SHP77 (cell line): Measurements from ENCODE around the gene UNC119B.

Source experiments
- DNase-seq, 2 experiments: peaks; one replicate each; lab custom pipeline; 2025; lab: John Stamatoyannopoulos, UW

The UNC119B gene

DNA sequence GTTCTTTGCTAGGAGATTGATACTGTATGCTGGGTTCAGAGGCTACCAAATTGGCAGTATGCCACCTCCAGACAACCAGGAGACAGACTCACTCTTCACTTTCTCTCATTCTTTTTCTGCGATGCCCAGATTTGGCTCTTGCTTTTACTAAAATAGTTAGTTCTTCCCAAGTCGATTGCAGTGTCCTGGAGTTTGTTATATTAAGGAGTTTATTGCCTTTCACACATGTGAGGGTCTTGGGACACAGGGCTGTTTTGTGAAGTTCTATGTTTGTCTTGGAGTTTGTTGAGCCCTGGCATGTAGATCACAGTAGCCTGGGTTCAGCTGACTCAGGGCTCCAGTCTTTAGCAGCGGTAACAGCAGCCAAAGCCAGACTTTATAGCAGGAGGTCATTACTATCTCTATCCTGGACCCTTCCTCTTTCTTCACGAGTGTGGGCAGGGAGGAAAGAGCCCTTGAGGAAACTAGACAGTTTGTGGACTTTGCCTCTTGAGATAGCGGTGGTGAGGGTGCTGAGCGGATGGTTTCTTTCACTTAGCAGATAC is 21.7 kb upstream of the UNC119B start:
- DNase-seq: peak in 1 of 2 experiments; percentile 22

DNA sequence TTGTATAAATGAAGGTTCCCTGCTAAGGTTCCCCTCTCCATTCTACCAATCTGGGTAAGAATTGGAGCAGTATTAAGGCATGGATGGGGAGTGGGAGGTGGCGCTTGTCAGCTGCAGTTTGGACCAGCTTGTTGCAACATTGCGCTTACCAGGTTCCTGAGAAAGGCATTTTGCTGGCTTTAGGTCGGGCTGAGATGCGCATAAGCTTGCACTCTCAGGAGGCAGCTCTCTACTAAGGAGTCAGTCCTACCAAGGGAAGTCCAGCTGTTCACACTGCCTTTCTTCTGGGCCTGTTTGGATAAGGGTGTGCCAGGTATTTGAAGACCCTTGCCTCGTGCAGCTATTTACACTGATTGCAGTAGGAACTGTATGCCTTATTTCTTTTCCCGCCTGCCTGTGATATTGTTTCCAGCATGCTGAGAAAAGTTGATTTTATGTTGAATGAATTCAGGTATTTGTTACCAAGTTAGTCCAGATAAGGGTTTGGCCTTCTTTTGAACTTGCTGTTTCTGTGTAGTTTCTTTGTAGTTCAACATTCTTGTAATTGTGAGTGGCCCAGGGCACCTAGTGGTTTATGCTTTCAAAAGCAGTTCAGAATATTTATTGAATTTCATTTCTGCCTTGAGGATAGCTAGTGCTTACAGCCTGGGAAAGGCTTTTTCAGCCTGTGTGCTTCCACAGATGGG is 20.7 kb upstream of the UNC119B start:
- no peak for DNase-seq

DNA sequence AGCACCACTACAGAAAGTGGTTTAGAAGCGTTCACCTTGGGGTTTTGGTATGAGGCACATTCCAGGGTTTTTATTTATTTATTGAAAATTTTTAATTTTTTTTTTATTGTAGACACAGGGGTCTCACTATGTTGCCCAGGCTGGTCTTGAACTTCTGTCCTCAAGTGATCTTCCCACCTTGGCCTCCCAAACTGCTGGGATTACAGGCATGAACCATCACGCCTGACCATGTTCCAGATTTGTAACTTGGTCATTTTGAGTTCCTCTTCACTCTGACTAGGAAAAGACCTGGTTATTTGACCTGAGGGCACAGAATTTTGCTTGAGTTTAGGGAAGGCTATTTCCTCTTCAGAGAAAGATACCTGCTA is 20.2 kb upstream of the UNC119B start:
- no peak for DNase-seq

DNA sequence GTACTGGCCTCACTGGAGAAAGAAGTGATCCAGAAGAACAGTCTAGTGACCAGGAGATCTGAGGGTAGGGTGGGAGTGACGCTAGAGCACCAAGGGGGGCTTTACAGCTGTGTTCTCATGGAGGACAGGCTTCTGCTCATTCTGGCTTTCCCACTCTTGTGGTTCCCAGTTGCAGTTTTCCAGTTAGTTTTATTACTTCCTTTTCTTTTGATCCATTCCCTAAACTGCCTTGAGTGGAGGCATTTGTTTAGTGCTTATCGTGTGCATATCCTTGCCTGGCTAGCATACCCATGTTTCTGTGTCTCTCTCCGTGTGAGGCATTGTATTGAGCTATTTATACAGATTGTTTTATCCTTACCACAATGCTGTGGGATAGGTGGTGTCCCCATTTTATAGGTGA is 19.3 kb upstream of the UNC119B start:
- no peak for DNase-seq

DNA sequence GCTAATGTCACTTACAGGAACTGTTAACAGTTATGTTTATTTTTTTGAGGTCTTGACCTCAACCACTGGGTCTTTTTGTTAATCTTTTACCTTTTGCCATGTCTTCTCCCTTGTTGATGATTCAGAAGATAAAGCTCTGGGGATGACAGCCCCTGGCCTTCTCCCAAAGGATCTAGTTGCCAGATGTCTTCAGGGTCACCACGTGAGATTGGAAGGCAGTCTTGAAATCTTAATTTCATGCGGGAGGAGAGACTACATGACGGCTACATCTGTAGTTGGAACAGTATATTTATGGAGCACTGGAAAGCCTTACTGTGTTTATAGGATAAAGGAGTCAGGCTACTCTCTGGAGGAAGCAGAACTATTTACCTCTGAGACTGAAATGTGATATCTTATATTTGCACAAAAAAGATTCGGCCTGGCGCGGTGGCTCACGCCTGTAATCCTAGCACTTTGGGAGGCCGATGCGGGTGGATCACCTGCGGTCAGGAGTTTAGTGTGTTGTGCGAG is 17.7 kb upstream of the UNC119B start:
- no peak for DNase-seq

DNA sequence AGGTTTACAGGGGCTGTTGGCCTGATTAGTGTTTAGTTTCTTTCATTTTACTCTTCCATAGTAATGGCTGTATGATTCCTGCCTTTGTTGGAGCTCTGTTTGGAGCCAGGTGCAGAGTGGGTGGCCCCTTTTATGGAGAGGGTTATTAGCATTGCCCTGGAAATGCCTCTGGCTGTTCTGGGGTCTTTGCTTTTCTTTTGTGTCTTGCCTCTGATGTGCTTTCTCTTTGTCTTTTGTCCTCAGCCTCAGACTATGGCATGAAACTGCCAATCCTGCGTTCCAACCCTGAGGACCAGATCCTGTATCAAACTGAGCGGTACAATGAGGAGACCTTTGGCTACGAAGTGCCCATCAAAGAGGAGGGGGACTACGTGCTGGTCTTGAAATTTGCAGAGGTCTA is 16.4 kb upstream of the UNC119B start:
- DNase-seq: no peak

DNA sequence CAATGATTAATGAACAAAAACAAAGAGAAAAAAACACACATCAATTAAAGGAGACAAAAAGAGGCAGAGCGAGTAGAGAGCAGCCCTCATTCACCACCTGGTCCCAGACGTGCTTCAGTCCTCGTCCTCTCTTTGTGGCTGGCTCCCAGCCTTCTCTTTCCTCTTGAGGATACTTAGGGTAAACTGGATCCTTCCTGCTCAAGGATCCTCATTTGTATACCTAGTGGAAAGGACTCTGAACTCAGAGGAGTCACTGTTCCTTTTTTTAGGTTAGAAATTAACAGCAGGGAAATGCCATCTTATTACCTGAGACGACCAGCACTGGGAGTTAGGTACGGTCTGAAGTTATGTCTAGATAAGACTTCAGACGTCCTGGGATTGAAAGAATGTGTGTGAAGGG is 13.6 kb upstream of the UNC119B start:
- DNase-seq: no peak

- DNase-seq: no peak
These were observed 12.9 kb upstream of the UNC119B start for GRCh38 chr12:120697344-120697743.

- DNase-seq: no peak
These were observed 11.6 kb upstream of the UNC119B start for GRCh38 chr12:120698665-120699064.

DNA sequence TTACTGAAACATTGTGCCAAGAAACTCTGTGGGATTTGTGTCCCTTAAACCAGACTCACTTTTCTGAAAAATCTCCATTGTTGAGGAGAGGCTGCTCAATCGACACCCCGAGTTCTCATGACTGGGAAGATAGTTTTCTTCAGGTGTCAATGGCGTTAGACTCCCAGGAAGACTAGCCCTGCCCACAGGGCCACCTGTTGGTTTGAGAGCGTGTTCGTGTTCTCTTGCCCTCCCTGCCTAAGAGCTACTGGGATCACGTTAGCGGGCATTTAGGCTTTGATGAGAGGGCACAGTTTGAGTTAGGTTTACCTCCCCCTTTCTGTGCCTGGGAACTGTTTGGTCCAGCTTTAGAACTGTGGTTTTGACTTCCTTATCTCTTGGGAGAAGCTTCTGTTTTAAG is 10.7 kb upstream of the UNC119B start:
- DNase-seq: no peak

- no peak for DNase-seq
These were observed 9.4 kb upstream of the UNC119B start for GRCh38 chr12:120700886-120701285.

DNA sequence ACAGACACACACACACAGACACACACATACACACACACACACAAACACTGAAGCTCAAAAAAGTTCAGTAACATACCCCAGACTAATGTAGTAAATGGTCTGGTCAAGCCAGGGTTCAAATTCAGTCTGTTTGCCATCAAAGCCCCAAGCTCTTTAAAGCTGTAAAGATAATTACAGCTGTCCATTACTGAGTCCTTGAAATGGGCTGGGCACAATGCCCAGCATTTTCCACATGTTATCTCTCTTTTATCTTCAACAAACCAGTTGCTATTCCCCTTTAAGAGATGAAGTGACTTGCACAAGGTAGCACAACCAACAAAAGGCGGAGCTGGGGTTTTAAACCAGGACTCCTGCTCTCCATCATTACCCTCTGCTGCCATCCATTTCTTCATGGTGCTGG is 7.6 kb upstream of the UNC119B start:
- DNase-seq: no peak

GRCh38 chr12:120703311-120703942 is 6.8 kb upstream of the UNC119B start:
- no peak for DNase-seq

DNA sequence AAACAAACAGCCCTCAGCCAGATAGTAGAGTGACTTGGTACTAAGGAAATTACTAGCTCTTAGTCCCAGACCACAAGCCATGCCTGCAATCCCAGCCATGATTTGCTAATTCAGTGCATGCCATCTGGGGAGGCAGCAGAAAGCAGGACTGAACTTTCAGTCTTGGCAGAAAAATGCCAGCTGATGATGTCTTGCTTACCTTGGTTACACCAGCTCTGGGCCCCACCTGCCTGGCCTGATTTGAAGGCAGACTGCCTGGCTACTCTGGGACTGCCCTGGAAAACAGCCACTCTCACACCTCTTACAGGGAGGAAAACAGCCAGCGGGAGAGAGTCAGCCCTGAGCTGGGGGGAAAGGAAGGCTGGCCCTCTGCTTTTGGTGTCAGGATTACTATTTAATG is 4.6 kb upstream of the UNC119B start:
- no peak for DNase-seq

DNA sequence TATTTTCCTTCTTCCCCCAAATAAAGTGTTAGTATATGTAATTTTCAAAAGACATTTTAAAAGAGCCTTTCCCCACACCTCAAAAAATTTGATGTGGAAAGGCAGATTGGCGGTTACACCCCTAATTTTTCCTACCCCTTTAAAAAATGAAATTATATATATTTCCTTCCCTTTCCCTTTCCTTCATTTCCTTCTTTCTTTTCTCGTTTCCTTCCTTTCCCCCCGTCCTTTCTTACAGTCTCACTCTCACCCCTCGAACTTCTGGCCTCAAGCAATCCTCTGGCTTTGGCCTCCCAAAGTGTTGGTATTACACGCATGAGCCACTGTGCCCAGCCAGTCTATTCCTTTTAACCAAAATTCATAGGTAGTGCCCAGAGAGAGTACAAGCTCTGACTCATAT is 4.2 kb upstream of the UNC119B start:
- no peak for DNase-seq

GRCh38 chr12:120708651-120709050 is 1.6 kb upstream of the UNC119B start:
- DNase-seq: no peak

DNA sequence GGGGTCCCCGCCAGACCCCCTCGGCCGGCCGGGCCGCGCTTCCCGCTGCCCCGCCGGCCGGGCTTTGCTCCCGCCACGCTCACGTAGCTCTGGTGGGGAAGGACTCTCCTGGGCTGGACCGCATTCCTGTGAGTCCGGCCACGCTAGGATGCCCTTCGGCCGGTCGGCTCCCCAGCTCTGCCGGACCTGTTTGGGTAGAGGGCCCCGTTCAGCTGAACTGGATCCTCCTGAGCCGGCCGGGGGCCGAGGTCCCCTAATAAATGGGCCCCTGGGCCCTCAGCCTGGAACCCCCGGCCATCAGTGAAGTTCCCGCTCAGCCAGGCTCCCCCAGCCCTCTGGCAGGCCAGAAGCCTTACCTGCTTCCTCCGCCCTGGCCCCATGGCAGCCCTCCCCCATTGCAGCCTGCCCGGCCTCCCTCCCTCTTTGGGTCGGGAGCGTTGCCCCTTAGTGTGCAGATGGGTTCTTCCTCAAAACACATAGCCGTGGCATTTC is 593 bp downstream of the UNC119B start:
- peak in 1 of 2 experiments; percentile 12 for DNase-seq

DNA sequence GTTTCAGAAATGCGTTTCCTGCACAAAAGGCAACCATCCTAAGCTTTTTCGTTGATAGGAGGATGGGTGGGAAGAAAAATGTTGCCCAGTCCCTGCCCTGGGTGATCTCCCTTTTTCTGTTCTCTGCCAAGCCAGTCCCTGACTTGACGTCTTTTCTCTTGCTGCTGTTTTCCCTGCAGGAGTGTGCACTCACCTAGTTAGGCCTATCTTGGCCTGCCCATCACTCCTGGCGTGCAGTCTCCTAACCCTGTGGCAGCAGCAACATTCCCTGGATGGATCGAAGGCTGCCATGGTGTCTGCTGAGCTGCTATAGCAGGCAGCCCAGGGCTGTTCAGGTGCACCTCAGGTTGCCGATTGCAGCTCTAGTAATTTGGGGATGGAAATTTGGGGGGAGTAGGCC is 1.2 kb downstream of the UNC119B start:
- no peak for DNase-seq

- DNase-seq: no peak
These were observed 2.4 kb downstream of the UNC119B start for GRCh38 chr12:120712610-120713009.

- DNase-seq: peak; percentile 78 to 85
These were observed 3.7 kb downstream of the UNC119B start for GRCh38 chr12:120713861-120714482.

- DNase-seq: no peak
These were observed 7.8 kb downstream of the UNC119B start for GRCh38 chr12:120718055-120718454.

DNA sequence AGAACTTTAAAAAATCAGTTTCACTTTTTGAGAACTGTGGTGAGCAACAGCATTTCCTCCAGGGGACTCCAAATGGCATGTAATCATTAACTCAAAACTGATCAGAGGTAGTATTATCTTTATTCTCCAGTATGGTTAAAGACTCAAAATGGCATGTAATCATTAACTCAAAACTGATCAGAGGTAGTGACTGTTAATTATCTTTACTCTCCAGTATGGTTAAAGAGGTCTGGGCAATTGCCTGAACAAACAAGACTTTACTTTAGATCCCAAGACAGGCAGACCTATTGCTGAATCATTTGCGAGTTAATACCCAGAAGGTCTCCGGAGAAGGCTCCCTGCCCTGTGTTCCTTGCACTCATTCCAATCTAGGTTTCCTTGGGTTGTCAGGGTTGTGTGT is 8.8 kb downstream of the UNC119B start:
- DNase-seq: no peak
